Mammary epithelial cell (primary cell): ENCODE data around the gene UCKL1.

ENCODE experiments used
- EZH2 ChIP-seq: IDR thresholded peaks from 2 replicates; pipeline ENCODE4 v1.6.1; 2012; ENCODE audit warnings: low read length, inconsistent platforms, borderline replicate concordance
- TF ChIP-seq, protein P1 (sequence below), 2 donors: IDR thresholded peaks in 1 of 2; conservative IDR thresholded peaks in 1 of 2; 2 replicates each; pipeline ENCODE4 v1.5.1; 2011 to 2012; ENCODE audit warnings: inconsistent platforms in 2 of 2, low read length in 2 of 2, mild to moderate bottlenecking in 2 of 2, control low read depth in 1 of 2, low read depth in 1 of 2; ENCODE audit not compliant: insufficient read depth in 1 of 2; ENCODE audit errors: extremely low read depth in 1 of 2

- TF ChIP-seq, protein P1, sequence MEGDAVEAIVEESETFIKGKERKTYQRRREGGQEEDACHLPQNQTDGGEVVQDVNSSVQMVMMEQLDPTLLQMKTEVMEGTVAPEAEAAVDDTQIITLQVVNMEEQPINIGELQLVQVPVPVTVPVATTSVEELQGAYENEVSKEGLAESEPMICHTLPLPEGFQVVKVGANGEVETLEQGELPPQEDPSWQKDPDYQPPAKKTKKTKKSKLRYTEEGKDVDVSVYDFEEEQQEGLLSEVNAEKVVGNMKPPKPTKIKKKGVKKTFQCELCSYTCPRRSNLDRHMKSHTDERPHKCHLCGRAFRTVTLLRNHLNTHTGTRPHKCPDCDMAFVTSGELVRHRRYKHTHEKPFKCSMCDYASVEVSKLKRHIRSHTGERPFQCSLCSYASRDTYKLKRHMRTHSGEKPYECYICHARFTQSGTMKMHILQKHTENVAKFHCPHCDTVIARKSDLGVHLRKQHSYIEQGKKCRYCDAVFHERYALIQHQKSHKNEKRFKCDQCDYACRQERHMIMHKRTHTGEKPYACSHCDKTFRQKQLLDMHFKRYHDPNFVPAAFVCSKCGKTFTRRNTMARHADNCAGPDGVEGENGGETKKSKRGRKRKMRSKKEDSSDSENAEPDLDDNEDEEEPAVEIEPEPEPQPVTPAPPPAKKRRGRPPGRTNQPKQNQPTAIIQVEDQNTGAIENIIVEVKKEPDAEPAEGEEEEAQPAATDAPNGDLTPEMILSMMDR (conservative IDR thresholded peaks at IDR 0.05 in 1 of 2, IDR thresholded peaks at IDR 0.05 in 1 of 2; ENCODE audit: extremely low read depth in 1 of 2, insufficient read depth in 1 of 2, low read depth in 1 of 2, low read length in 2 of 2) = no peak
- TF ChIP-seq EZH2 = no peak
These were observed 24.1 kb upstream of the UCKL1 start for GRCh38 chr20:63980317-63980805.
